ENCODE data around the gene CYB561. TPM values are rescaled to one million over a fixed set of nuclear protein-coding genes. Genes with fewer than 3 reads are reported as not detected.

CYB561 gene, protein sequence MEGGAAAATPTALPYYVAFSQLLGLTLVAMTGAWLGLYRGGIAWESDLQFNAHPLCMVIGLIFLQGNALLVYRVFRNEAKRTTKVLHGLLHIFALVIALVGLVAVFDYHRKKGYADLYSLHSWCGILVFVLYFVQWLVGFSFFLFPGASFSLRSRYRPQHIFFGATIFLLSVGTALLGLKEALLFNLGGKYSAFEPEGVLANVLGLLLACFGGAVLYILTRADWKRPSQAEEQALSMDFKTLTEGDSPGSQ
- 0.64 TPM for polyA plus RNA-seq (2012; ENCODE audit: insufficient read length, low read depth)

GRCh38 chr17:63445954-63446752 is at the start of gene CYB561:
Gene CYB561, minus strand, starts transcription at chr17:63446306. Its CDS starts 8,759 bp downstream, at chr17:63437547.
- no peak for TF ChIP-seq POLR2AphosphoS5 (IDR thresholded peaks at IDR 0.05; ENCODE audit: low read depth, low read length)
- no peak for TF ChIP-seq SIN3A (IDR thresholded peaks at IDR 0.05; ENCODE audit: borderline replicate concordance, insufficient read depth, low read length)
- TF ChIP-seq, protein P1, sequence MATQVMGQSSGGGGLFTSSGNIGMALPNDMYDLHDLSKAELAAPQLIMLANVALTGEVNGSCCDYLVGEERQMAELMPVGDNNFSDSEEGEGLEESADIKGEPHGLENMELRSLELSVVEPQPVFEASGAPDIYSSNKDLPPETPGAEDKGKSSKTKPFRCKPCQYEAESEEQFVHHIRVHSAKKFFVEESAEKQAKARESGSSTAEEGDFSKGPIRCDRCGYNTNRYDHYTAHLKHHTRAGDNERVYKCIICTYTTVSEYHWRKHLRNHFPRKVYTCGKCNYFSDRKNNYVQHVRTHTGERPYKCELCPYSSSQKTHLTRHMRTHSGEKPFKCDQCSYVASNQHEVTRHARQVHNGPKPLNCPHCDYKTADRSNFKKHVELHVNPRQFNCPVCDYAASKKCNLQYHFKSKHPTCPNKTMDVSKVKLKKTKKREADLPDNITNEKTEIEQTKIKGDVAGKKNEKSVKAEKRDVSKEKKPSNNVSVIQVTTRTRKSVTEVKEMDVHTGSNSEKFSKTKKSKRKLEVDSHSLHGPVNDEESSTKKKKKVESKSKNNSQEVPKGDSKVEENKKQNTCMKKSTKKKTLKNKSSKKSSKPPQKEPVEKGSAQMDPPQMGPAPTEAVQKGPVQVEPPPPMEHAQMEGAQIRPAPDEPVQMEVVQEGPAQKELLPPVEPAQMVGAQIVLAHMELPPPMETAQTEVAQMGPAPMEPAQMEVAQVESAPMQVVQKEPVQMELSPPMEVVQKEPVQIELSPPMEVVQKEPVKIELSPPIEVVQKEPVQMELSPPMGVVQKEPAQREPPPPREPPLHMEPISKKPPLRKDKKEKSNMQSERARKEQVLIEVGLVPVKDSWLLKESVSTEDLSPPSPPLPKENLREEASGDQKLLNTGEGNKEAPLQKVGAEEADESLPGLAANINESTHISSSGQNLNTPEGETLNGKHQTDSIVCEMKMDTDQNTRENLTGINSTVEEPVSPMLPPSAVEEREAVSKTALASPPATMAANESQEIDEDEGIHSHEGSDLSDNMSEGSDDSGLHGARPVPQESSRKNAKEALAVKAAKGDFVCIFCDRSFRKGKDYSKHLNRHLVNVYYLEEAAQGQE (IDR thresholded peaks at IDR 0.05; ENCODE audit: insufficient read depth in 1 of 2, low read depth in 2 of 2, low read length in 2 of 2): no peak
- TF ChIP-seq TAF1 (IDR thresholded peaks at IDR 0.05; ENCODE audit: borderline replicate concordance, insufficient read depth, low read length): no peak
- TF ChIP-seq FOXP2 (optimal IDR thresholded peaks at IDR 0.05; ENCODE audit: borderline replicate concordance, extremely low read depth, extremely low read length, insufficient read depth): peak; percentile 72

DNA sequence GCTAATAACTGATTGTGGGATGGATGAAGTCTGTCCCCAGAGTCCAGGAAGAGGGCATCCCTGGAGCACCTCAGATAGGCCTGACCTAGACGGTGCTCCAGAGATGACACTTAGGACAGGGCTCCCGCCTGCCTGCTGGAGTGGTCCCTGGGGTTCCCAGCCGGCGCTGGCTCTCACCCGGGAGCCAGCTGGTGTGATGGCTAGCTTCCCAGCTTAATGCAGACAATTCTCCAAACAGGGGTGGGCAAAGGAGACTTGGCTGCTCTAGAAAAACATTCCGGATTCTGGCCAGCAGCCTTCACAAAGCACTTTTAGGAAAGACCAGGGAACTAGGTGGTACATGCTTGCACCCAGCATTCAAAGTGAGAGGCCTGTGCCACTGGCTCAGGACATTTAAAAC is 49.4 kb upstream of the CYB561 start:
- TF ChIP-seq SIN3A (IDR thresholded peaks at IDR 0.05; ENCODE audit: borderline replicate concordance, insufficient read depth, low read length): no peak
- TF ChIP-seq, protein P1 (IDR thresholded peaks at IDR 0.05; ENCODE audit: insufficient read depth in 1 of 2, low read depth in 2 of 2, low read length in 2 of 2): no peak
- no peak for TF ChIP-seq TAF1 (IDR thresholded peaks at IDR 0.05; ENCODE audit: borderline replicate concordance, insufficient read depth, low read length)
- TF ChIP-seq FOXP2 (optimal IDR thresholded peaks at IDR 0.05; ENCODE audit: borderline replicate concordance, extremely low read depth, extremely low read length, insufficient read depth): no peak
- no peak for TF ChIP-seq POLR2AphosphoS5 (IDR thresholded peaks at IDR 0.05; ENCODE audit: low read depth, low read length)

DNA sequence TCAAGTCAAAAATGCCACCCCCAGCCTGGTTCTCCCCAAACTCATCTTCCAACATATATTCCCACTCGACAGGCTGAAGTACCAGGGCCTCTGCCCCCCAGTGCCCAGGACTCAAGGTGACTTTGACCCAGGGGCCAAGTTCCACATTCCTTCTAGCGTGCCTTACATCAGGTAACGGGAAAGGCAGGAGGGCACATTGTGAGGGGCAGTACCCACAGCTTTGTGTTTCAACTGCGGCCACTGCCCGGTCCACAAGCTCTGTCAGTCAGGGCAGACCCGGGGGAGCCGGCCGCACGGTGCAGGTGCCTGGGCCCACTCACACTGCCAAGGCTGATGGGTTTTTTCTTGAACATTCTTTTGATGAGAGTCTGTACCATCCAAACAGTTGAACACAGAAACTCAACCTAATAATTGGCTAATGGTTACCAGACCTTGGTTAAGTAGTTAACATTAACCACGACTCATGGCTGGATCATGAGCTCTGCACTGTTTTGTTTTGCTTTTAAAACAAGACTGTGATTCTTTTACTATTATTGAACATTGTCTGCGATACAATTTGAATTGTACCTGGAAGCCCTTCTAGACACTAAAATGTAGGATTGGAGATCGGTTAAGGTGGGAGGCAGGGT is 48.3 kb upstream of the CYB561 start:
- no peak for TF ChIP-seq SIN3A (IDR thresholded peaks at IDR 0.05; ENCODE audit: borderline replicate concordance, insufficient read depth, low read length)
- no peak for TF ChIP-seq FOXP2 (optimal IDR thresholded peaks at IDR 0.05; ENCODE audit: borderline replicate concordance, extremely low read depth, extremely low read length, insufficient read depth)
- no peak for TF ChIP-seq POLR2AphosphoS5 (IDR thresholded peaks at IDR 0.05; ENCODE audit: low read depth, low read length)
- no peak for TF ChIP-seq TAF1 (IDR thresholded peaks at IDR 0.05; ENCODE audit: borderline replicate concordance, insufficient read depth, low read length)
- TF ChIP-seq, protein P1 (IDR thresholded peaks at IDR 0.05; ENCODE audit: insufficient read depth in 1 of 2, low read depth in 2 of 2, low read length in 2 of 2): no peak

DNA sequence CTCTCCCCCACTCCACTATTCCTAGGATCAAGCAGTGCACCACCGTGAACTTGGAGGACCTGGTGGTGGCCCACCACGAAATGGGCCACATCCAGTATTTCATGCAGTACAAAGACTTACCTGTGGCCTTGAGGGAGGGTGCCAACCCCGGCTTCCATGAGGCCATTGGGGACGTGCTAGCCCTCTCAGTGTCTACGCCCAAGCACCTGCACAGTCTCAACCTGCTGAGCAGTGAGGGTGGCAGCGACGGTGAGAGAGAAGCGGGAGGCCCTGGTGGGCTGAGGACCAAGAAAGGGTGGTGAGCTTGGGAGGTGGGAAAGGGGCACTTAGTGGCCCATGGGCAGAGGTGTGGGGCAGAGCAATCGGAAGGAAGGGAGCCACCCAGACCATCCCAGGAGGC is 47.3 kb upstream of the CYB561 start:
- TF ChIP-seq FOXP2 (optimal IDR thresholded peaks at IDR 0.05; ENCODE audit: borderline replicate concordance, extremely low read depth, extremely low read length, insufficient read depth) (no peak), POLR2AphosphoS5 (IDR thresholded peaks at IDR 0.05; ENCODE audit: low read depth, low read length) (no peak), TAF1 (IDR thresholded peaks at IDR 0.05; ENCODE audit: borderline replicate concordance, insufficient read depth, low read length) (no peak), SIN3A (IDR thresholded peaks at IDR 0.05; ENCODE audit: borderline replicate concordance, insufficient read depth, low read length) (no peak)
- TF ChIP-seq, protein P1 (IDR thresholded peaks at IDR 0.05; ENCODE audit: insufficient read depth in 1 of 2, low read depth in 2 of 2, low read length in 2 of 2): no peak
